Sigmoid colon (tissue), 7 donors: ENCODE measurements around the gene RARS1. TPM values are rescaled to one million over a fixed set of nuclear protein-coding genes. Genes with fewer than 3 reads are reported as not detected.

Source experiments
- DNase-seq: peaks from one replicate; pipeline ENCODE4 v3.0.0-alpha.2; 2019
- H3K27ac ChIP-seq, 4 donors: fragments of 200-600 bp; sonication (generic); one replicate each; pipeline ENCODE4 v1.5.1; 2016 to 2019; ENCODE audit warnings: mild to moderate bottlenecking in 1 of 4
- H3K27me3 ChIP-seq, 3 donors: fragments of 200-600 bp; sonication (generic); one replicate each; pipeline ENCODE4 v1.5.1; 2019; ENCODE audit warnings: mild to moderate bottlenecking in 1 of 3
- H3K36me3 ChIP-seq, 4 donors: fragments of 200-600 bp; sonication (generic); one replicate each; pipeline ENCODE4 v1.5.1; 2016 to 2019
- H3K4me1 ChIP-seq, 4 donors: fragments of 200-600 bp; sonication (generic); one replicate each; pipeline ENCODE4 v1.5.1; 2017 to 2019
- H3K4me3 ChIP-seq, 4 donors: fragments of 200-600 bp; sonication (generic); one replicate each; pipeline ENCODE4 v1.5.1; 2017 to 2019; ENCODE audit warnings: mild to moderate bottlenecking in 2 of 4, moderate library complexity in 1 of 4
- H3K9me3 ChIP-seq, 4 donors: fragments of 200-600 bp in 3 of 4; sonication (generic) in 3 of 4; one replicate each; pipeline versions ENCODE4 v1.5.1 to v1.6.1; 2013 to 2019
- CTCF ChIP-seq, 4 experiments: fragments of 450-650 bp in 3 of 4; fragments of 200-600 bp in 1 of 4; IDR thresholded peaks; one replicate each; pipeline ENCODE4 v1.5.1; 2016 to 2019; ENCODE audit warnings: antibody characterized with exemption in 4 of 4, mild to moderate bottlenecking in 3 of 4, moderate library complexity in 2 of 4
- EP300 ChIP-seq, 4 donors: sonication (generic); formaldehyde crosslinking; IDR thresholded peaks; one replicate each; pipeline ENCODE4 v1.6.1; 2017; ENCODE audit warnings: antibody characterized with exemption in 4 of 4
- POLR2A ChIP-seq, 2 donors: fragments of 450-650 bp; IDR thresholded peaks; one replicate each; pipeline ENCODE4 v1.6.1; 2016; ENCODE audit warnings: antibody characterized with exemption in 2 of 2, mild to moderate bottlenecking in 2 of 2, moderate library complexity in 2 of 2
- POLR2AphosphoS5 ChIP-seq, 4 donors: sonication (generic); formaldehyde crosslinking; IDR thresholded peaks; one replicate each; pipeline ENCODE4 v1.6.1; 2017; ENCODE audit warnings: antibody characterized with exemption in 4 of 4
- WGBS, 2 donors: extraction: QIAGEN DNeasy Blood & Tissue Kit; methylation state at CpG; one replicate each; pipeline ENCODE4 v1.1.7; 2013; 5-methylcytosine and 5-hydroxymethylcytosine counted together
- intact Hi-C: fragments of 100-400 bp; cut with DNase I; formaldehyde crosslinking; loops from one replicate; pipeline ENCODE4 v1.15.1; 2023
- polyA plus RNA-seq, 3 donors: library from polyadenylated mRNA; stranded (reverse); fragments of 200-250 nt; gene quantifications; one replicate each; pipeline ENCODE4 v1.2.3, GENCODE V29; 2013
- total RNA-seq, 4 donors: library from RNA; depleted of rRNA; stranded (reverse); fragments of >200 nt; gene quantifications; one replicate each; pipeline ENCODE4 v1.1.0, GENCODE V29; 2016
- donor health status: healthy with polysubstance abuse.
- donor health status: Bipolar disorder and iron deficiency.
- donor health status: healthy.

Gene RARS1
- total and polyA plus RNA-seq, 7 donors, result 21.0 to 91.1 (median 65.8) TPM

GRCh38 chr5:168513861-168514428, 27.7 kb downstream of the RARS1 start:
- no peaks in the 10 kb centered on the region for H3K9me3 ChIP-seq
- H3K27ac ChIP-seq, result no peak overlapping the region
- no peak for DNase-seq
- no peak overlapping the region for H3K4me3 ChIP-seq
- no peak for TF ChIP-seq CTCF (IDR thresholded peaks at IDR 0.05)
- TF ChIP-seq POLR2A (IDR thresholded peaks at IDR 0.05), result no peak
- no peak for TF ChIP-seq POLR2AphosphoS5 (IDR thresholded peaks at IDR 0.05)
- TF ChIP-seq EP300 (IDR thresholded peaks at IDR 0.05), result no peak
- no peaks in the 10 kb centered on the region for H3K27me3 ChIP-seq
- H3K36me3 ChIP-seq, result peaks cover 24 to 100% (median 59%) of the 10 kb centered on the region in 4 donors
- 95 to 100% methylated on average over 2 of the region's 2 CpGs for WGBS, 2 donors
- intact Hi-C loops, result no loop called here
- H3K4me1 ChIP-seq, result no peaks in the 10 kb centered on the region

GRCh38 chr5:168525856-168526255, 39.6 kb downstream of the RARS1 start:
- 48 to 75% methylated on average over 2 of the region's 2 CpGs for WGBS, 2 donors
- TF ChIP-seq EP300 (IDR thresholded peaks at IDR 0.05) (no peak), CTCF (IDR thresholded peaks at IDR 0.05) (no peak), POLR2A (IDR thresholded peaks at IDR 0.05) (no peak), POLR2AphosphoS5 (IDR thresholded peaks at IDR 0.05) (no peak)
- no peaks in the 10 kb centered on the region for H3K9me3 ChIP-seq
- no peak overlapping the region for H3K27ac ChIP-seq
- peaks cover 10 to 25% (median 17%) of the 10 kb centered on the region in 3 donors for H3K27me3 ChIP-seq
- no peak overlapping the region for H3K4me3 ChIP-seq
- no peak for DNase-seq
- intact Hi-C loops, result no loop called here
- H3K36me3 ChIP-seq, result no peaks in the 10 kb centered on the region
- peaks cover 0 to 12% (median 9%) of the 10 kb centered on the region in 4 donors for H3K4me1 ChIP-seq

- 87 to 90% methylated on average over 4 of the region's 4 CpGs for WGBS, 2 donors
- Histone ChIP-seq H3K4me3 (no peak overlapping the region), H3K9me3 (no peaks in the 10 kb centered on the region), H3K4me1 (peaks cover 0 to 12% (median 9%) of the 10 kb centered on the region in 4 donors), H3K36me3 (no peaks in the 10 kb centered on the region), H3K27me3 (peaks cover 18 to 44% (median 28%) of the 10 kb centered on the region in 3 donors), H3K27ac (no peak overlapping the region)
- TF ChIP-seq POLR2A (IDR thresholded peaks at IDR 0.05) (no peak), EP300 (IDR thresholded peaks at IDR 0.05) (no peak), POLR2AphosphoS5 (IDR thresholded peaks at IDR 0.05) (no peak), CTCF (IDR thresholded peaks at IDR 0.05) (no peak)
- no peak for DNase-seq
- intact Hi-C loops, result no loop called here
Measured at GRCh38 chr5:168527756-168528295, 41.6 kb downstream of the RARS1 start.

- peaks cover 0 to 12% (median 9%) of the 10 kb centered on the region in 4 donors for H3K4me1 ChIP-seq
- no peaks in the 10 kb centered on the region for H3K9me3 ChIP-seq
- intact Hi-C loops, result no loop called here
- TF ChIP-seq POLR2A (IDR thresholded peaks at IDR 0.05) (no peak), CTCF (IDR thresholded peaks at IDR 0.05) (no peak), POLR2AphosphoS5 (IDR thresholded peaks at IDR 0.05) (no peak), EP300 (IDR thresholded peaks at IDR 0.05) (no peak)
- H3K27me3 ChIP-seq, result peaks cover 18 to 46% (median 28%) of the 10 kb centered on the region in 3 donors
- WGBS, 2 donors, result 18 to 22% methylated on average over 38 of the region's 38 CpGs
- H3K27ac ChIP-seq, result no peak within 1 kb of the TSS
- H3K36me3 ChIP-seq, result no peaks in the 10 kb centered on the region
- H3K4me3 ChIP-seq, result peak within 1 kb of the TSS in 3 of 4 donors; percentile 32 to 55 (median 52)
- no peak for DNase-seq
Measured at GRCh38 chr5:168528521-168529373, 42.5 kb downstream of the RARS1 start, which contains the start of gene FBLL1. TSS of gene FBLL1 (plus strand) at chr5:168529305. CDS start at chr5:168529505, 200 bp downstream.
